GM19452 (cell line): ENCODE results near the gene DRAM2.
"Not testable (repeated sequence)": the region's sequence is repeated elsewhere in the genome, so short reads cannot be mapped to it uniquely, and the experiment has no call there.

Experiments used
- ATAC-seq: cut with Tn5 transposase; IDR thresholded peaks from one replicate; pipeline ENCODE4 v1.9.1; 2021; ENCODE audit not compliant: unreplicated experiment

DRAM2 gene

GRCh38 chr1:111145542-111145941, 5.6 kb upstream of the DRAM2 start:
- no peak for ATAC-seq

- ATAC-seq = no peak
Observed at GRCh38 chr1:111142356-111142975, 2.6 kb upstream of the DRAM2 start.

- no peak for ATAC-seq
Observed at GRCh38 chr1:111141245-111142220, 1.6 kb upstream of the DRAM2 start.

GRCh38 chr1:111140680-111140967, 731 bp upstream of the DRAM2 start:
- ATAC-seq = no peak

GRCh38 chr1:111139324-111139955, 453 bp downstream of the DRAM2 start:
- ATAC-seq = no peak

- no peak for ATAC-seq
Observed at GRCh38 chr1:111133866-111134265, 6.0 kb downstream of the DRAM2 start.

GRCh38 chr1:111131693-111132092, 8.2 kb downstream of the DRAM2 start:
- no peak for ATAC-seq

- ATAC-seq = no peak
Observed at GRCh38 chr1:111129376-111129775, 10.5 kb downstream of the DRAM2 start.

- ATAC-seq = peak; percentile 89
Observed at GRCh38 chr1:111127923-111128643, 11.8 kb downstream of the DRAM2 start.

- no peak for ATAC-seq
Observed at GRCh38 chr1:111126354-111126753, 13.5 kb downstream of the DRAM2 start.

GRCh38 chr1:111116496-111116895, 23.4 kb downstream of the DRAM2 start:
- no peak for ATAC-seq

- ATAC-seq = no peak
Observed at GRCh38 chr1:111110197-111110899, 29.5 kb downstream of the DRAM2 start.

GRCh38 chr1:111104981-111105380, 34.9 kb downstream of the DRAM2 start:
- ATAC-seq = no peak

- no peak for ATAC-seq
Observed at GRCh38 chr1:111101854-111102642, 37.8 kb downstream of the DRAM2 start.

- ATAC-seq = no peak
Observed at GRCh38 chr1:111099289-111099688, 40.6 kb downstream of the DRAM2 start.

- no peak for ATAC-seq
Observed at GRCh38 chr1:111097356-111098099, 42.4 kb downstream of the DRAM2 start.

- not testable (repeated sequence) for ATAC-seq
Observed at GRCh38 chr1:111095421-111095820, 44.5 kb downstream of the DRAM2 start.

- no peak for ATAC-seq
Observed at GRCh38 chr1:111089638-111090037, 50.3 kb downstream of the DRAM2 start.

GRCh38 chr1:111085676-111086075, 54.2 kb downstream of the DRAM2 start:
- no peak for ATAC-seq
